NB4 (cell line): ENCODE measurements around the gene NPAS3.

ENCODE experiments used
- DNase-seq: peaks from one replicate; pipeline ENCODE4 v3.0.0; 2010; ENCODE audit warnings: low read depth
- H3K4me3 ChIP-seq: one replicate; pipeline ENCODE4 v1.5.1; 2011; ENCODE audit warnings: mild to moderate bottlenecking, low read depth, low read length, moderate library complexity
- CTCF ChIP-seq: IDR thresholded peaks from one replicate; pipeline ENCODE4 v1.5.1; 2012; ENCODE audit warnings: low read depth, low read length
- MYC ChIP-seq: IDR thresholded peaks from 2 replicates; pipeline ENCODE4 v1.6.1; 2011; ENCODE audit warnings: low read depth, low read length
- POLR2A ChIP-seq: IDR thresholded peaks from 2 replicates; pipeline ENCODE4 v1.6.1; 2011; ENCODE audit warnings: mild to moderate bottlenecking; ENCODE audit not compliant: insufficient read length; ENCODE audit errors: extremely low read depth
- TF ChIP-seq, protein P1 (sequence below): IDR thresholded peaks from 2 replicates; pipeline ENCODE4 v1.6.1; 2011; ENCODE audit warnings: low read depth, low read length

The NPAS3 gene

GRCh38 chr14:33369972-33370371 lies 431.3 kb downstream of the NPAS3 start:
- no peak for TF ChIP-seq MYC
- no peak for TF ChIP-seq CTCF
- no peak for TF ChIP-seq POLR2A
- TF ChIP-seq, protein P1, sequence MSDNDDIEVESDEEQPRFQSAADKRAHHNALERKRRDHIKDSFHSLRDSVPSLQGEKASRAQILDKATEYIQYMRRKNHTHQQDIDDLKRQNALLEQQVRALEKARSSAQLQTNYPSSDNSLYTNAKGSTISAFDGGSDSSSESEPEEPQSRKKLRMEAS: no peak
- DNase-seq: no peak
- H3K4me3 ChIP-seq: no peak overlapping the region

DNA sequence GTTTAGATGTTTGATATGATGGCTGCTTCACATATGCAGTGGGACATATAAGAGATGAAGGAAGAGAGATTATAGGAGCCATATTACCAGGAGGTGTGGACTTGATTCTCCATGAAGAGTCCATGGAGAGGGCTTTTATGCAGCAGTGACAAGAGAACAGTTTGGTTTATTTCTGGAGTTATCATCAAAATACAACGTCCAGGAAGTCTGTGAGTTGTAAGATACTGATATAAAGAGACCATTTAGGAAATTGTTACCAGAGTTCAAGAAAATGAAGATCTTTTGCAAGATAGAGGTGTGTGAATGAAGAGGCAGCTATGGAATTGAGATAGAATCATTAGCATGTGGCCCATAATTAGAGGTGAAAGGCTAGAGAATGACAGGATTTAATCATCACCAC lies 431.7 kb downstream of the NPAS3 start:
- H3K4me3 ChIP-seq: no peak overlapping the region
- TF ChIP-seq, protein P1: no peak
- no peak for TF ChIP-seq MYC
- TF ChIP-seq POLR2A: no peak
- TF ChIP-seq CTCF: no peak
- DNase-seq: no peak

GRCh38 chr14:33375196-33375595 lies 436.5 kb downstream of the NPAS3 start:
- TF ChIP-seq POLR2A: no peak
- TF ChIP-seq, protein P1: no peak
- no peak for TF ChIP-seq MYC
- TF ChIP-seq CTCF: no peak
- no peak for DNase-seq
- H3K4me3 ChIP-seq: no peak overlapping the region

GRCh38 chr14:33375786-33376185 lies 437.1 kb downstream of the NPAS3 start:
- TF ChIP-seq, protein P1: no peak
- TF ChIP-seq MYC: no peak
- TF ChIP-seq CTCF: no peak
- no peak for TF ChIP-seq POLR2A
- no peak for DNase-seq
- H3K4me3 ChIP-seq: no peak overlapping the region

DNA sequence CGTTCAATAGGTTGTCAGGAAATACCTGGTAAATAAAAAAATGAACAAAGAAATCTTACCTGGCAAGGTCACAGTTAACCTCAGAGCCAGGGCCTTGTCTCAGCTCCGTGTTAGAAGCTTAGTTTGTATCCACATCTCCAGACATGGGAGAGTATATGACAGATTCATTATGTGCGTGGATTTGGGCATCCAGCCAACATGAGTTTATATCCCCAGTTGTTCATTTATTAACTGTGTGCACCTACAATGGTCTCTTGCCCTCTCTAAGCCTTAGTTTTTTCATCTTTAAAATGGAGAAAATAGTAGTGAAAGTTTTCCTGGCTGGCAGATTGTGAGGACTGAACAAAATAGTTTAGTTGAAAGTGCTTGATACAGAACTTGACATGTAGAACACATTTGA lies 437.8 kb downstream of the NPAS3 start:
- no peak for TF ChIP-seq CTCF
- TF ChIP-seq, protein P1: no peak
- no peak for TF ChIP-seq POLR2A
- DNase-seq: no peak
- no peak overlapping the region for H3K4me3 ChIP-seq

DNA sequence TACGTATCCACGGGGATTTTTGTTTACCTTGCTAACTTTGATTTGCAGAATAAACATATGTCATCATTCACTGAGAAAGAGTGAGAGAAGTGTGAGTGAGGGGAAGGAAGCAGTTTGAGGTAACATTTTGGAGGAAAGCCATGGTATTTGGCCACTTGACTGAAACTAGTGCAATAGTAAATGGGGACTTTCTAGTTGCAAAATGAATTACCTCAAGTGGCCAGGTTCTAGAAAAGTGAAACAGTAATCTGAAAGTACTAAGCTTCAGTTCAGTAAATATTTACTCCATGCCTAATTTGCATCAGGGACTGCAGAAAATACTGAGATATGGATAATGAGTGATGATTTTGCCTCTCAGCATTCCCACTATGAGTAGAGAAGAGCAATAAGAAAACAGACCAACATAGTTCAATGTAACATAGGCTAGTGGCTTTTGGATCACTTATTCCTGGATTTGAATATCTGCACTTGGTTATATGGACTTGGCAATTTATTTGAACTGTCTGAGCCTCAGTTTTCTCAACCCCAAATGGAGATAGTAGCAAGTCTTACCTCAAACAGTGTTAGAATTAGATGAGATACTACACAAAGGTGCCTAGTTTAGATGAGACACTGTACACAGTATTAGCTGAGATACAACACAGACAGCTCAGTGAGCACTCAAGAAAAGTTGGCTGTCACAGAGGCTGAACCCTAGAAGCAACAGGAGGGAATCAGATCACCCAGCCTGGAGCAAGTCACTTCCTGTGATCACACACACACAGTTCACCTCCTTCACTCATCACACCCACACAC lies 439.1 kb downstream of the NPAS3 start:
- no peak overlapping the region for H3K4me3 ChIP-seq
- TF ChIP-seq MYC (no peak), POLR2A (no peak), CTCF (no peak)
- TF ChIP-seq, protein P1: no peak
- DNase-seq: no peak
